Measurements from ENCODE around the gene SNX14.
"Not testable (repeated sequence)": the region's sequence is repeated elsewhere in the genome, so short reads cannot be mapped to it uniquely, and the experiment has no call there.

SNX14 gene

GRCh38 chr6:85585741-85586140, 7.9 kb downstream of the SNX14 start:
- DNase-seq: no peak

DNA sequence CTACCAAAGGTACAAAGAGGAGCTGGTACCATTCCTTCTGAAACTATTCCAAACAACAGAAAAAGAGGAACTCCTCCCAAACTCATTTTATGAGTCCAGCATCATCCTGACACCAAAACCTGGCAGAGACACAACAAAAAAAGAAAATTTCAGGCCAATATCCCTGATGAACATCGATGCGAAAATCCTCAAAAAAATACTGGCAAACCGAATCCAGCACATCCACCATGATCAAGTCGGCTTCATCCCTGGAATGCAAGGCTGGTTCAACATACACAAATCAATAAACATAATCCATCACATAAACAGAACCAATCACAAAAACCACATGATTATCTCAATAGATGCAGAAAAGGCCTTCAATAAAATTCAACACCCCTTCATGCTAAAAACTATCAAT, 10.8 kb downstream of the SNX14 start:
- not testable (repeated sequence) for DNase-seq

DNA sequence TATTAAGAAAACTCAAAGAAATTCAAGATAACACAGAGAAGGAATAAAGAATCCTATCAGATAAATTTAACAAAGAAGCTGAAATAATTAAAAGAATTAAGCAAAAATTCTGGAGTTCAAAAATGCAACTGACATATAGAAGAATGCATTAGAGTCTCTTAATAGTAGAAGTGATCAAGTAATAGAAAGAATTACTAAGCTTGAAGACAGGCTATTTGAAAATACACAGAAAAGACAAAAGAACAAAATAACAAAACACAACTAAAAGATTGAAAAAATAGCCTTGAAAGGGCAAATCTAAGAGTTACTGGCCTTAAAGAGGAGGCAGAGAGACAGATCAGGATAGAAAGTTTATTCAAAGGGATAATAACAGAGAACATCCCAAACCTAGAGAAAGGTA, 12.1 kb downstream of the SNX14 start:
- DNase-seq: no peak

- DNase-seq: no peak
Measured at GRCh38 chr6:85580878-85581267, 12.8 kb downstream of the SNX14 start.

GRCh38 chr6:85580118-85580877, 13.4 kb downstream of the SNX14 start:
- DNase-seq: no peak

DNA sequence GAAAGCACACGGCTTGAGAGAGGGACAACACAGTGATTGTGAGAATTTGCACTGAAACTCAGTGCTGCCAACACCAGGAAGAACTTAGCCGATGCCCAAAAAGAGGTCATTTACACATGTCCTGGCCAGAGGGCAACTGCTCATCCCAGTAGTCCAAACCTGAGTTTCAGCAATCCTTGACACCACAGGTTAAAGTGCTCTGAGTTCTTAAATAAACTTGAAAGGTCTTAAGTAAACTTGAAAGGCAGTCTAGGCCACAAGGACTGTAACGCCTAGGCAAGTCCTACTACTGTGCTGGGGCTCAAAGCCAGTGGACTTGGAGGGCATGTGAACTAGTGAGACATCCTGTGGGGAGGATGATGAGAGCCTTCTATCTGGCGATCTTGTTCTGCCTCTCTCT, 14.1 kb downstream of the SNX14 start:
- no peak for DNase-seq

DNA sequence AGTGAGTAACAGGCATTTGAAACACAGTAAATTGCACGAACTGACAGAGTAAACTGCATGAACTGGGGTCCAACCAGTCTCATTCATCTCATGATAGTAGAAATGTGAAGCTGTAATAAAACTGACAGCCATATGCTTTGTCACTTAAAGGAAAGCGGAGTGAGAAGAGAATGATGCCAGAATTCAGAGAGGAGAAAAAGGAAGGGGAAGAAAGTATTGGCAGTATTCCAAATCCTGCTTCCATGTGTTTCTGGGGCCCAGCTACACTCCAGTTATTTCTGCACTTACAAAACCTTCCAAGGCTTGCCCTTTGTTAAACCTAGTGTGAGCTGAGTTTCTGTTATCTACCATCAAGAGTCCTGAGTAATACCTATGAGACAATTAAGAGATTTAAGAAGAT, 17.2 kb downstream of the SNX14 start:
- no peak for DNase-seq

DNA sequence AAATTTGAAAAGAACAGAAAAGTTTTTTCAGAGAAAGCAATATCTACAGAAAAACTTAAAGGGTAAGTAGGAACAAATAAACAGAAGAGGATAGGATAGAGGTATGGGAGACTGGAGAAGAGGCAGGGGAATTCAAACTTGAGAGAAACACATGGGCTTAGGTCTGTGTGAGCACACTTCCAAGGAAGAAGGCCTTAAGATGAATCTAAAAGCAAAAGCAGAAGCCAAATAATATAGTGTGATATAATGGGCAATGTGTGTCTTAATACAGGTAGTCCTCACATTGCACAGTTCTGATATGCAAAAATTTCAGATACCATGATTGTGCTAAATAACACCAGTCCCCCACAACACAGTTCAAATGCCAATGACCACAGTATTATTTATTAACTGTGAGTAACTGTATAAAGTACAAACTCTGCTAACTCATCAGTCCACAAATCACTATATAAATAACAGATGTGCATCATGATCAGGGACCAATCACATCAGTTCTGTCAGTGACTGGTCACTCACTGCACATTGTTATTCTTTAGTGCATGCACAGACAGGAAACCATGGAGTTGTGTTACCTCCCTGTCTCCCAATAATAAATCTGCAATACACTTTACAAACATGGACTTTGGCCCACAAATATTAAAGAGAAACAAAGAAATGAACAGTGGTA, 18.6 kb downstream of the SNX14 start:
- DNase-seq: no peak

DNA sequence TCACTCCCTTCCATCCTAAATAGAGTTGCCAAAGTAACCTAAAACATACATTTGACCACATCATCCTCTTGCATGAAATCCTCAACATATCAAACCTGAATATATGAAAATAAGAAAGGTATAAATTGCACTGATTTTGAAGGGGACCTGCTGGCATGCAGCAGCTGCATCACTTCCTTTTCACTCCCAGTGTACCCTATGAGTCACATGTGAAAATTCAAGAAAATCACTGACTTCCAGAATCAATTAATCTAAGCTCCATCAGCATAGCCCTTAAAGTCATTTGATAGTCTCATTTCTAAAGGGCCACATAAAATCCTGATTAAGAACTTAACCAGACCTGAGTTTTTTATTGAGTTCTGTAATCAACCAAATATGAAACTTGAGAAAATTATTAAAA, 24.3 kb downstream of the SNX14 start:
- no peak for DNase-seq

DNA sequence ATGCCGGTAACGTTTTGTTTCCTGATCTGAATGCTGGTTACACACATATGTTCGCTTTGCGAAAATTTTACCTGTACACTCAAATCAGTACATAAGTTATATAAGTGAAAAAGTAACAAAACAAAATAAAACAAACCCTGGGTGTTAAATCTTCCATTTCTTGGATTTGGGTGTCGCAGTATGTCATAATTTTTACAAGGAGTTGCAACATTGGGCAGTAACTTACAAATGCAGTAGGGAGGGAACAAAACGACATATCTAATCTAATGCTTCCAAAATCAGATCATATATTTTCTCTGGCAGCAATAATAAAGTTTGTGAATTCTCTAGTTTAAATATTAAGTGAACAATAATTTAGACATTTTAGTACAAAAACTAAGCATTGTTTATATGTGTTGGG, 25.2 kb downstream of the SNX14 start:
- DNase-seq: no peak

- no peak for DNase-seq
Measured at GRCh38 chr6:85565736-85566135, 27.9 kb downstream of the SNX14 start.

GRCh38 chr6:85564223-85564622, 29.4 kb downstream of the SNX14 start:
- DNase-seq: not testable (repeated sequence)

DNA sequence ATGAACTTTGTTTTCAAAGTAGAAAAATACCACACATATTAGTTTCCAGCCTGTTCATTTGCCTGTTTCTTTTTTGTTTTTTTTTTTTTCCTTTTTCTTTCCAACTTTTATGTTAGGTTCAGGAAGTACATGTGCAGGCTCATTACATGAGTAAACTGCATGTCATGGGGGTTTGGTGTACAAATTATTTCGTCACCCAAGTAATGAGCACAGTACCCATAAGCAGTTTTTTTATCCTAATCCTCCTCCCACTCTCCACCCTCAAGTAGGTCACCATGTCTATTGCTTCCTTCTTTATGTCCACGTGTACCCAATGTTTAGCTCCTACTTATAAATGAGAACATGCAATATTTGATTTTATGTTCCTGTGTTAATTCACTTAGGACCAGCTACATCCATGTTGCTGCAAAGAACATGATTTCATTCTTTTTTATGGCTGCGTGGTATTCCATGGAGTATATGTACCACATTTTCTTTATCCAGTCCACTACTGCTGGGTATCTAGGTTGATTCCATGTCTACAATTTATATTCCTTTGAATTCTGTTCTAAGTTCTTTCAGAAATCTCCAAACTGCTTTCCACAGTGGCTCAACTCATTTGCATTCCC, 31.8 kb downstream of the SNX14 start:
- DNase-seq: no peak

- DNase-seq: no peak
Measured at GRCh38 chr6:85556992-85557668, 36.5 kb downstream of the SNX14 start.

- no peak for DNase-seq
Measured at GRCh38 chr6:85552652-85553051, 41.0 kb downstream of the SNX14 start.

GRCh38 chr6:85551264-85551663, 42.4 kb downstream of the SNX14 start:
- DNase-seq: no peak

- no peak for DNase-seq
Measured at GRCh38 chr6:85547719-85548118, 45.9 kb downstream of the SNX14 start.

DNA sequence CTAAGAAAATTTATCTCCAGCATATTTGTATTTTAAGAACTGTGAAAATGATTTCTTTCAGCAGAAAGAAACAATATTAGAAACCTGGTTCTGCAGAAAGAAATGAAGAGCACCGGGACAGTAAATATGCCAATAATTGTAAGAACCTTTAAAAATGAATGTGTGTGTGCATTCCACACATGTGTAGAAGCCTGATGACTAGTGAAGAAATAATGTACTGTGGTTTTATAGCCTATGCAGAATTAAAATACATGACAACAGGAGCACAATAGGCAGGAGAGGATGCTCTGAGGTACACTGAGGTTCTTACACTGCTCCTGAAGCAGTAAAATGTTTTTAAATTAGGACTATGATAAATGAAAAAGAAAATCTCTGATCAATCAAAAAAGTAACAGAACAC, 48.9 kb downstream of the SNX14 start:
- DNase-seq: no peak

DNA sequence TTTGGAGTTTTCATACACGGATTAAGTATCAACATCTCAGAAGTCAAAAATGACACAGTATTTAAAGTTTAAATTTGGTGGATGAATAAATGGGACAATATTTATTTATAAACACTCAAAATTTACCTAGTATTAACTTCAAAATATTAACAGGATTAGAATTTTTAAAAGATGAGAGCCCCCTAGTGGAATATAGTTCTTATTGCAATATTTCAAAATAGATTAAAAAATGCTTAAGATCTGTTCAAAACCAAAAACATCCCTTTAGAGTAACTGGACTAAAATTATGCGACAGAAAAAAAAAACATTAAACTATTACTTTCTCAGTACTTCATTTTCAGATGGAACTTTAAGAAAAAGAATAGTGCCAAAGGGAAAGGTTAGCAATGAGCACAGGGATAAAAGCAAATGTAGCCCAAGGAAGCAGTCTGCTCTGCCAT, 56.6 kb downstream of the SNX14 start:
- no peak for DNase-seq

DNA sequence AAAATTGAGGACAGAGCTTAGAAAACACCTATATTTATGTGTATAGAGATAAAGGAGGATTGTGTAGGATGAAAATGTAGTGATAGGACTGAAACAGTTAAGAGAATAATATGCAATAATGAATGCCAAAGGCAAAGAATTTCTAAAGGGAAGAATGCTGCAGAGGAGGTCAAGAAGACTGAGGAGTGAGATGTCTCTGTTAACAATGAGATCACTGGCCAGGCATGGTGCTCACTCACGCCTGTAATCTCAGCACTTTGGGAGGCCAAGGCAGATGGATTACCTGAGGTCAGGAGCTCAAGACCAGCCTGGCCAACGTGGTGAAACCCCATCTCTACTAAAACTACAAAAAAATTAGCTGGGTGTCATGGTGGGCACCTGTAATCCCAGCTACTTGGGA, 69.4 kb downstream of the SNX14 start:
- DNase-seq: not testable (repeated sequence)

- DNase-seq: no peak
Measured at GRCh38 chr6:85516168-85516567, 77.5 kb downstream of the SNX14 start.

DNA sequence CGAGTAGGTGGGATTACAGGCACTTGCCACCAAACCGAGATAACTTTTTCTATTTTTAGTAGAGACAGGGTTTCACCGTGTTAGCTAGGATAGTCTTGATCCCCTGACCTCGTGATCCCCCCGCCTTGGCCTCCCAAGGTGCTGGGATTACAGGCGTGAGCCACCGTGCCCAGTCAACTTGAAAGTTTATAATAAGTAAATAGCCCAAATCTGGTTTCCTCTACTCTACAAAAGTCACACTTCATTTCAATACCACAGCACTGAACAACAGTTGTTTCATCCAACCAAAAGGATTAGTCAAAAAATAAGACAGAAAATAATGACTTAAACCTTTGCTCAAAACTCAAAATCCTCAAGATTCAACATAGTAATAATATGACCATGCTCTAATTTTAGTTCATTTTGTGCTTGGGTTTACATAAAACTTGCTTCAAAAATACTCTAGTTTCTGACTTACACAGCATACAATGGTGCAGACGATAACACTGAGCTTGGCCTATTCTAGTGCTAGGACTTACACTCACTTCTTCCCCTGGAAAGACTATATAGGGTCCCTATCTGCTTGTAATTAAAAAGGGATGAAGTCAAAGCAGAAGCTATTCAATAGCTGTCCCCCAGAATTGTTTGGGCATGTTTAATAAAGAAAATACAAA, 87.1 kb downstream of the SNX14 start:
- no peak for DNase-seq

All from T-helper 9 cell (primary cell).